ENCODE measurements around the gene CDC42SE1.
A peak's percentile ranks its signal among the peaks of the same experiment; 100 is the strongest.

CDC42SE1 gene

GRCh38 chr1:151070474-151071276 lies 11.3 kb upstream of the CDC42SE1 start, which contains the start of gene GABPB2:
GABPB2 (plus strand) TSS chr1:151070761; CDS start chr1:151088190, 17,429 bp downstream.
- WGBS, 2 donors (ENCODE audit: extremely low coverage in 2 of 2, insufficient read length in 2 of 2, insufficient replicate concordance in 1 of 2): no CpG with 5 or more reads among the region's 50 CpGs
- DNase-seq (ENCODE audit: low spot score): peak; percentile 82
- peak within 1 kb of the TSS; percentile 58 for H3K23ac ChIP-seq (ENCODE audit: low read depth, low read length, poor library complexity)

GRCh38 chr1:151069103-151069486 lies 9.7 kb upstream of the CDC42SE1 start:
- Histone ChIP-seq H3K14ac (ENCODE audit: low read length) (no peak overlapping the region), H3K36me3 (replicated peaks in 1 of 2; ENCODE audit: control insufficient read depth in 2 of 2, insufficient read depth in 2 of 2, low read length in 2 of 2) (peaks cover 15 to 68% of the 10 kb centered on the region in 2 donors), H2BK12ac (ENCODE audit: low read length) (no peak overlapping the region), H3K4ac (ENCODE audit: low read length) (no peak overlapping the region), H3K9ac (ENCODE audit: low read depth, low read length, poor library complexity) (no peak overlapping the region), H2AK5ac (ENCODE audit: low read depth, low read length) (no peak overlapping the region), H3K9me3 (replicated peaks in 1 of 2; ENCODE audit: control insufficient read depth in 2 of 2, insufficient read depth in 1 of 2, low read depth in 1 of 2, low read length in 2 of 2) (peaks cover 0 to 4% of the 10 kb centered on the region in 2 donors), H3K23ac (ENCODE audit: low read depth, low read length, poor library complexity) (no peak overlapping the region), H3K27me3 (ENCODE audit: control insufficient read depth in 3 of 3, insufficient read depth in 3 of 3, low read depth in 1 of 3, low read length in 3 of 3) (no peaks in the 10 kb centered on the region), H3K79me1 (ENCODE audit: low read depth, low read length) (no peaks in the 10 kb centered on the region), H3K4me2 (ENCODE audit: insufficient read depth, low read length, poor library complexity, severe bottlenecking) (no peak overlapping the region), H2BK5ac (ENCODE audit: low read length) (no peak overlapping the region), H4K8ac (ENCODE audit: low read depth, low read length) (no peak overlapping the region), H3K27ac (replicated peaks; ENCODE audit: low read length) (no peak overlapping the region), H3K4me3 (ENCODE audit: low read length in 2 of 2) (no peak overlapping the region), H2AFZ (ENCODE audit: low read length) (no peak overlapping the region), H3K18ac (ENCODE audit: low read length) (no peak overlapping the region), H4K91ac (ENCODE audit: low read depth, low read length, poor library complexity) (no peak overlapping the region), H2BK120ac (ENCODE audit: low read depth, low read length) (no peak overlapping the region), H2BK15ac (ENCODE audit: low read length) (no peak overlapping the region), H3K4me1 (ENCODE audit: control insufficient read depth in 2 of 2, insufficient read depth in 1 of 2, low read depth in 1 of 2, low read length in 2 of 2) (peaks cover 0 to 4% of the 10 kb centered on the region in 2 donors)
- no CpG with 5 or more reads among the region's 5 CpGs for WGBS, 2 donors (ENCODE audit: extremely low coverage in 2 of 2, insufficient read length in 2 of 2, insufficient replicate concordance in 1 of 2)
- no peak for DNase-seq (ENCODE audit: low spot score)

More at GRCh38 chr1:151070474-151071276, 11.3 kb upstream of the CDC42SE1 start, which contains the start of gene GABPB2:
- Histone ChIP-seq H2AK5ac (ENCODE audit: low read depth, low read length) (no peak within 1 kb of the TSS), H2AFZ (ENCODE audit: low read length) (peak within 1 kb of the TSS; percentile 56), H3K9ac (ENCODE audit: low read depth, low read length, poor library complexity) (peak within 1 kb of the TSS; percentile 94), H4K8ac (ENCODE audit: low read depth, low read length) (peak within 1 kb of the TSS; percentile 83), H3K27ac (replicated peaks; ENCODE audit: low read length) (peak within 1 kb of the TSS; percentile 97), H2BK120ac (ENCODE audit: low read depth, low read length) (no peak within 1 kb of the TSS), H3K14ac (ENCODE audit: low read length) (peak within 1 kb of the TSS; percentile 39), H3K27me3 (ENCODE audit: control insufficient read depth in 3 of 3, insufficient read depth in 3 of 3, low read depth in 1 of 3, low read length in 3 of 3) (no peaks in the 10 kb centered on the region), H3K4me1 (ENCODE audit: control insufficient read depth in 2 of 2, insufficient read depth in 1 of 2, low read depth in 1 of 2, low read length in 2 of 2) (peaks cover 0 to 1% of the 10 kb centered on the region in 2 donors), H4K91ac (ENCODE audit: low read depth, low read length, poor library complexity) (no peak within 1 kb of the TSS), H3K79me1 (ENCODE audit: low read depth, low read length) (no peaks in the 10 kb centered on the region), H3K18ac (ENCODE audit: low read length) (peak within 1 kb of the TSS; percentile 99), H3K9me3 (replicated peaks in 1 of 2; ENCODE audit: control insufficient read depth in 2 of 2, insufficient read depth in 1 of 2, low read depth in 1 of 2, low read length in 2 of 2) (peaks cover 0 to 4% of the 10 kb centered on the region in 2 donors), H3K4ac (ENCODE audit: low read length) (peak within 1 kb of the TSS; percentile 32), H3K4me3 (ENCODE audit: low read length in 2 of 2) (peak within 1 kb of the TSS; percentile 41 to 83), H3K36me3 (replicated peaks in 1 of 2; ENCODE audit: control insufficient read depth in 2 of 2, insufficient read depth in 2 of 2, low read length in 2 of 2) (peaks cover 11 to 55% of the 10 kb centered on the region in 2 donors), H2BK12ac (ENCODE audit: low read length) (no peak within 1 kb of the TSS), H3K4me2 (ENCODE audit: insufficient read depth, low read length, poor library complexity, severe bottlenecking) (peak within 1 kb of the TSS; percentile 83), H2BK5ac (ENCODE audit: low read length) (no peak within 1 kb of the TSS), H2BK15ac (ENCODE audit: low read length) (no peak within 1 kb of the TSS)

- Histone ChIP-seq H2BK120ac (ENCODE audit: low read depth, low read length) (no peak overlapping the region), H2BK15ac (ENCODE audit: low read length) (no peak overlapping the region), H3K23ac (ENCODE audit: low read depth, low read length, poor library complexity) (no peak overlapping the region), H4K8ac (ENCODE audit: low read depth, low read length) (no peak overlapping the region), H3K79me1 (ENCODE audit: low read depth, low read length) (no peaks in the 10 kb centered on the region), H3K4ac (ENCODE audit: low read length) (no peak overlapping the region), H2AFZ (ENCODE audit: low read length) (no peak overlapping the region), H2BK5ac (ENCODE audit: low read length) (no peak overlapping the region), H4K91ac (ENCODE audit: low read depth, low read length, poor library complexity) (no peak overlapping the region), H3K27me3 (ENCODE audit: control insufficient read depth in 3 of 3, insufficient read depth in 3 of 3, low read depth in 1 of 3, low read length in 3 of 3) (no peaks in the 10 kb centered on the region), H3K27ac (replicated peaks; ENCODE audit: low read length) (peak overlapping the region; percentile 8), H3K18ac (ENCODE audit: low read length) (no peak overlapping the region), H3K36me3 (replicated peaks in 1 of 2; ENCODE audit: control insufficient read depth in 2 of 2, insufficient read depth in 2 of 2, low read length in 2 of 2) (peaks cover 16 to 79% of the 10 kb centered on the region in 2 donors), H3K4me3 (ENCODE audit: low read length in 2 of 2) (no peak overlapping the region), H3K14ac (ENCODE audit: low read length) (no peak overlapping the region), H2AK5ac (ENCODE audit: low read depth, low read length) (no peak overlapping the region), H3K9ac (ENCODE audit: low read depth, low read length, poor library complexity) (no peak overlapping the region), H3K4me2 (ENCODE audit: insufficient read depth, low read length, poor library complexity, severe bottlenecking) (no peak overlapping the region), H3K9me3 (replicated peaks in 1 of 2; ENCODE audit: control insufficient read depth in 2 of 2, insufficient read depth in 1 of 2, low read depth in 1 of 2, low read length in 2 of 2) (peaks cover 0 to 10% of the 10 kb centered on the region in 2 donors), H2BK12ac (ENCODE audit: low read length) (no peak overlapping the region), H3K4me1 (ENCODE audit: control insufficient read depth in 2 of 2, insufficient read depth in 1 of 2, low read depth in 1 of 2, low read length in 2 of 2) (peaks cover 0 to 7% of the 10 kb centered on the region in 2 donors)
- no CpG with 5 or more reads among the region's 4 CpGs for WGBS, 2 donors (ENCODE audit: extremely low coverage in 2 of 2, insufficient read length in 2 of 2, insufficient replicate concordance in 1 of 2)
- DNase-seq (ENCODE audit: low spot score): no peak
These were observed 7.8 kb upstream of the CDC42SE1 start for GRCh38 chr1:151067185-151067584.

GRCh38 chr1:151065089-151065645 lies 5.7 kb upstream of the CDC42SE1 start:
- no peak overlapping the region for H2AFZ ChIP-seq (ENCODE audit: low read length)
- H3K79me1 ChIP-seq (ENCODE audit: low read depth, low read length): no peaks in the 10 kb centered on the region
- H2BK5ac ChIP-seq (ENCODE audit: low read length): no peak overlapping the region
- H2AK5ac ChIP-seq (ENCODE audit: low read depth, low read length): no peak overlapping the region
- H3K9me3 ChIP-seq (replicated peaks in 1 of 2; ENCODE audit: control insufficient read depth in 2 of 2, insufficient read depth in 1 of 2, low read depth in 1 of 2, low read length in 2 of 2): peaks cover 0 to 10% of the 10 kb centered on the region in 2 donors
- H3K4ac ChIP-seq (ENCODE audit: low read length): no peak overlapping the region
- no peak for DNase-seq (ENCODE audit: low spot score)
- no peak overlapping the region for H3K4me3 ChIP-seq (ENCODE audit: low read length in 2 of 2)
- H3K4me2 ChIP-seq (ENCODE audit: insufficient read depth, low read length, poor library complexity, severe bottlenecking): no peak overlapping the region
- H3K27ac ChIP-seq (replicated peaks; ENCODE audit: low read length): no peak overlapping the region
- H4K8ac ChIP-seq (ENCODE audit: low read depth, low read length): no peak overlapping the region
- no peak overlapping the region for H2BK15ac ChIP-seq (ENCODE audit: low read length)
- H3K23ac ChIP-seq (ENCODE audit: low read depth, low read length, poor library complexity): no peak overlapping the region
- H3K4me1 ChIP-seq (ENCODE audit: control insufficient read depth in 2 of 2, insufficient read depth in 1 of 2, low read depth in 1 of 2, low read length in 2 of 2): peaks cover 0 to 6% of the 10 kb centered on the region in 2 donors
- H3K9ac ChIP-seq (ENCODE audit: low read depth, low read length, poor library complexity): no peak overlapping the region
- H3K36me3 ChIP-seq (replicated peaks in 1 of 2; ENCODE audit: control insufficient read depth in 2 of 2, insufficient read depth in 2 of 2, low read length in 2 of 2): peaks cover 16 to 73% of the 10 kb centered on the region in 2 donors
- no peak overlapping the region for H2BK120ac ChIP-seq (ENCODE audit: low read depth, low read length)
- H2BK12ac ChIP-seq (ENCODE audit: low read length): no peak overlapping the region
- H3K27me3 ChIP-seq (ENCODE audit: control insufficient read depth in 3 of 3, insufficient read depth in 3 of 3, low read depth in 1 of 3, low read length in 3 of 3): no peaks in the 10 kb centered on the region
- no peak overlapping the region for H4K91ac ChIP-seq (ENCODE audit: low read depth, low read length, poor library complexity)
- H3K18ac ChIP-seq (ENCODE audit: low read length): no peak overlapping the region
- H3K14ac ChIP-seq (ENCODE audit: low read length): no peak overlapping the region
